Measurements from ENCODE around the gene TXNRD2.

TXNRD2 gene

DNA sequence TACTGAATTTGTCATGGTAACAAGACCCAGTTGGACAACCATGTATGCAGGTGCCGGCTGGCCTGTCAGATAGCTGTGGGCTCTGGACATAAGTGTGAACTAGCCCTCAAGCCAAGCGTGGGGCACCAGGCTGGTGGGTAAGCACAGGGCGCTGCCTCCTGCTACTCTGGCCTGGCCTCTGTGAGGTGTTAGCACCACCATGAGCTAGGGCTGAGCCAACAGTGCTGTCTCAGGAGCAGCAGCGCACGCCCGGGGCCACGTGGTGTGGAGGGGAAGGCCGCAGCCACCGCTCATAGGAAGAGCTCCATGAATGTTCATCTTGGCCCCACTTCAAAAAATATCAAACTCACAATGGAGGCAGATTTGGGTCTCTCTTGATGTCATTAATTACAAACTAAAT lies 51.7 kb downstream of the TXNRD2 start:
- TF ChIP-seq, protein P1, sequence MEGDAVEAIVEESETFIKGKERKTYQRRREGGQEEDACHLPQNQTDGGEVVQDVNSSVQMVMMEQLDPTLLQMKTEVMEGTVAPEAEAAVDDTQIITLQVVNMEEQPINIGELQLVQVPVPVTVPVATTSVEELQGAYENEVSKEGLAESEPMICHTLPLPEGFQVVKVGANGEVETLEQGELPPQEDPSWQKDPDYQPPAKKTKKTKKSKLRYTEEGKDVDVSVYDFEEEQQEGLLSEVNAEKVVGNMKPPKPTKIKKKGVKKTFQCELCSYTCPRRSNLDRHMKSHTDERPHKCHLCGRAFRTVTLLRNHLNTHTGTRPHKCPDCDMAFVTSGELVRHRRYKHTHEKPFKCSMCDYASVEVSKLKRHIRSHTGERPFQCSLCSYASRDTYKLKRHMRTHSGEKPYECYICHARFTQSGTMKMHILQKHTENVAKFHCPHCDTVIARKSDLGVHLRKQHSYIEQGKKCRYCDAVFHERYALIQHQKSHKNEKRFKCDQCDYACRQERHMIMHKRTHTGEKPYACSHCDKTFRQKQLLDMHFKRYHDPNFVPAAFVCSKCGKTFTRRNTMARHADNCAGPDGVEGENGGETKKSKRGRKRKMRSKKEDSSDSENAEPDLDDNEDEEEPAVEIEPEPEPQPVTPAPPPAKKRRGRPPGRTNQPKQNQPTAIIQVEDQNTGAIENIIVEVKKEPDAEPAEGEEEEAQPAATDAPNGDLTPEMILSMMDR (IDR thresholded peaks at IDR 0.05; ENCODE audit: low read depth, low read length): no peak
- H3K4me3 ChIP-seq (ENCODE audit: low read depth, low read length): no peak overlapping the region

DNA sequence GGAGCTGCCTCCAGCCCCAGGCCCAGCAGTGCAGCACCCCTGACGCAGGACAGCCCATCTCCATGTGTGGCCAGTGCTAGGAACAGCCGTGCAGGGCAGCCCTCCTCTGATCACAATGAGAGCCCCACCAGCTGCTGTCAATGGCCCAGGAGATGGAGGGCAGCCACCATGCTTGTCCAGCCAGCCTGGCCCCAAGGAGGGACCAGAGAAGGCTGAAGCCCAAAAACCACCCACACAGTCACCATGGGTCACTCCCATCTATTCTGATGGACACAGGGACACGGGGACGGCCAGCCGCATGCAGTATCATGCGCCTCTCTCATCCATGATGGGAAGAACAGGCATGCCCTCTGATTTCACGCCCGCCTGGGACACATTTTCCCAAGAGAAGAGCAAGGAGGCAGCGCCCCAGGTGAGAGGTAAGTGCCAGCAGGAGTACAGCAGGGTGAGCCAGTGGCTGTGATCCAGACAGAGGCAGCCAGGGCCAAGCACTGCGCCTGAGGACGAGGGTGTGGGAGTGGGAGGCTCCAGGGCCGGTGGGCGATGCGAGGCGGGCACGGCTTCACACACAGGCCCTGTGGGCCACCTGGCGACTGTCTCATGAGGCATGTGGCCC lies 53.4 kb downstream of the TXNRD2 start:
- H3K4me3 ChIP-seq (ENCODE audit: low read depth, low read length): no peak overlapping the region
- TF ChIP-seq, protein P1 (IDR thresholded peaks at IDR 0.05; ENCODE audit: low read depth, low read length): no peak

DNA sequence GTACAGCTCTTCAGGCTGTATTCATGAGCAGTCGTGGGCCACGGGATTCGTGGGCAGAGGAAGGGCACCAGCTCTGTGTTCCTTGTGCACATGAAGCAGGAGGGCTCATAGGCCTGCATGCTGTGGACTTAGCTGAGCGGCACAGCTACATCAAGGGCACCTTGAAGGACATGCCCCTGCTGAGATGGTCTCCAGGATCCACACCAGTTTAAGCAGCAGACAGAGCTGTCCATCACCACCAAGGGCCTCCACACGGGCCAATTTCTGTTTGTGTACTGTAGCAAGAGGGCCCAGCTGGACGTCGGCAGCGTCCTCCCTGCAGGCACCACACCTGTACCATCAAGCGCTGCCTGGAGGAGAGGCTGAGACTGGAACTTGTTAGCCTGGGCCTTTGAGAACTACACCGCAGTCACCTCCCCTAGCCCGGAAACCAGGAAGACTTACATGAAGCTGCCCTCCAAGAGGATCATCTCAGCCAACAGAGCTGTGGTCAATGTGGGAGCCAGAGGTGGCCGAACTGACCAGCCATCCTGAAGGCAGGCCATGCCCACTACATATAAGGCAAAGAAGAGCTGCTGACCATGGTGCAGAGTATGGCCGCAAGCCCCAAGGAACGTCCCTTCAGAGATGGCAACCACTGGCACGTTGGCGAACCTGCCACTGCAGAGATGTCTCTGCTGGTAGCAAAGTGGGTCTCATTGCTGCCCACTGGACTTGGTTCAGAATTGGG lies 54.2 kb downstream of the TXNRD2 start:
- TF ChIP-seq, protein P1 (IDR thresholded peaks at IDR 0.05; ENCODE audit: low read depth, low read length): no peak
- no peak overlapping the region for H3K4me3 ChIP-seq (ENCODE audit: low read depth, low read length)

DNA sequence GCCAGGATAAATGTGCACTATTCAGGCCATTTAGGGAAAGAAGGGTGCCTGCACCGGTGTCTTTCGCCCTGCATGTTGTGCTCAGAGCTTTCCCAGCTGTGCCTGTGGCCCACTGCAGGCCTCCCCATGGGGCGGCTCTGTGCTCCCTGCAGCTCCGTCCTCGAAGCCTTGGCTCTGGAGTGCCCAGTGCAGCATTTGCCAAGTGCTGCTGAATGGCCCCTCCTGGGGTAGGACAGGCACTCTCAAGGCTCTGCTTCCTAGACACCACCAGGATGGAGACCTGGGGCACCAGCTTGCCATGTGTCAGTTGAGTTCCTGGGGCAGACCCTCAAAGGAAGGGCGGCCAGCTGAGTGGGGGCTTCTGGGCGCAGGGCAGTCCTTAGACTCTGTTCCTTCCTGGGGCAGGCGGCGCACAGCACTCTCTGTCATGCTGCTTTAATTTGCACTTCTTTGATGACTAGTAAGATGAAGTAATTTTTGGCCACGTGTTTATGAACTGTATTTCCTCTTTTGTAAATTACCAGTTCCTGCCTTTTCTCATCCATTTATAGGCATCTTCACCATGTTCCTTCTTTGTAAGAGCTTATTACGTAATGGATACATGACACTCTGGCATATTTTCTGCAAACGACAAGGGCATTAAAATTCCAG lies 54.9 kb downstream of the TXNRD2 start:
- no peak overlapping the region for H3K4me3 ChIP-seq (ENCODE audit: low read depth, low read length)
- TF ChIP-seq, protein P1 (IDR thresholded peaks at IDR 0.05; ENCODE audit: low read depth, low read length): no peak

DNA sequence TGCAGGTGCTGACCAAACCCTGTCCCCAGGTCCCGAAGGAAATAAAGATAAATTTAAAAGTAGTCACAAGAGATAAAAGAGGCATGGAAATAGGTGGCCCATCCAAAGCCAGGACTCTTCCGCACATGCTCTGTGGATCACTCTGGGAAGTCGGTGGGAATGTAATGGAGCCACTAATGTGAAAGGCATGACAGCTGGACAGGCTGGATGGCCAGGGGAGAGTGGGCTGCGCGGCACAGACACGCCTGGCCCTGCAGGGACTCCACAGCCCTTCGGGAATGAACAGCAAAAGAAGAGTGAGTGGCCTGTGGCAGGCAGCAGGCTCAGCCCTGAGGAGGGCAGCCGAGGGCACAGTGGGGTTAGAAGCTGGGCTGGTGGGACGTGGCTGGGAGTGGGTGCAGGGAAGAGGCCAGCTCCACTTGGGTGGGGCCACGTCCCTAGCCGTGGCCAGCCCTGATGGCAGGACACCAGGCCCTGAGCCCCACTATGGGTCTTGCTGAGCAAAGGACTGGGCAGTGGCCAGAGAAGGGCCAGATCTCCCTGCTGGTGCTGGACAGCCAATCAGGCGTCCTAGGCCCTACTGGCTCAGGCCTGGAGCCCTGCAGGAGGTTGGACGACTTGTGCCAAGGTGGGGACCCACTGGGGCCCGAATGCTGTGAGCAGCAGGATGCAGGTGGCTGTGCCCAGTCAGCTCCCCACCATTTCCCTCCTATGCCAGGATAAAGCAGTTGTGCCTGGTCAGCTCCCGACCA lies 55.6 kb downstream of the TXNRD2 start:
- TF ChIP-seq, protein P1 (IDR thresholded peaks at IDR 0.05; ENCODE audit: low read depth, low read length): no peak
- H3K4me3 ChIP-seq (ENCODE audit: low read depth, low read length): no peak overlapping the region

DNA sequence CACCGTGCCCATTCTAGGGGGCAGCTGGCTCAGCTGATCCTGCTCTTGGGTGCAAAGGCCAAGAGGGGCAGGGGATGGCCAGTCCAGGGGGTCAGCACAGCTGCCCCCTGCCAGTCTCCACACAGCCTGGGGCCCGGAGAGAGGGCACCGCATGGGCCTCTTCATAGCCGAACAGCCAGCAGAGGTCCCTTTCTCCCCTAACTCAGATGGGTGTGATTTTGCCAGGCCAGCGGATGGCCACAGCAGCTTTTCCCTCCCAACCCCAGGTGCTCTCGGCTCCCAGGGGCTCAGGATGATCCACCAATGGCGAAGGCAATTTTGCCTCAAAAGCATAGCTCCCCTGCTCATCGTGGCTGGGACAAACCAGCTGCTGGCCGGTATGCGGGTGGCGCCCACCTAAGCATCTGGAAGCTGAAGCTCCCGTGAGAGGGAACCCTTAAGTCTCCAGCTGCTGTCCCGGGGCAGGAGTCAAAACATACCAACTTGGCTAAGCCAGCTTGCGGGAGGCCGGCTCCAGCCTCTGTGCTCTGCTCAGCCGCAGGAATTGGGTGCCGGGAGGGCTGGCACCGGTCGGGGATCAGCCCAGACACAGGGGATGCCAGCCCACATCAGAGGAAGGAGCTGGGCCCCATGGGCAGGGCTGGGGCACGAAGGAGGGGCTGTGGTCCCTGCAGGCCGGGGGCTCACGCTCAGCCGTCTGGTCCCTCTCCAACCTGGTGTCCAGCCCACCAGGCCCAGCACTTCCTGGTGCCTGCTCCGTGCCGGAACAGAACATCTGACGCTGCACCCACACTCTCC lies 56.5 kb downstream of the TXNRD2 start:
- H3K4me3 ChIP-seq (ENCODE audit: low read depth, low read length): no peak overlapping the region

More for the DNA sequence above, 56.5 kb downstream of the TXNRD2 start:
- TF ChIP-seq, protein P1 (IDR thresholded peaks at IDR 0.05; ENCODE audit: low read depth, low read length): no peak

All from WI38 (cell line).